Ascending aorta (tissue), 2 donors: ENCODE measurements around the gene PMP22. TPM values are rescaled to one million over a fixed set of nuclear protein-coding genes. Genes with fewer than 3 reads are reported as not detected.
A peak's percentile ranks its signal among the peaks of the same experiment; 100 is the strongest.

Source experiments
- DNase-seq, 2 donors: peaks; one replicate each; pipeline ENCODE4 v3.0.0-alpha.2; 2019; ENCODE audit warnings: low spot score in 2 of 2
- H3K27ac ChIP-seq, 2 donors: fragments of 200-600 bp; sonication (generic); one replicate each; pipeline ENCODE4 v1.5.1; 2016 to 2017; ENCODE audit warnings: mild to moderate bottlenecking in 1 of 2
- H3K27me3 ChIP-seq: fragments of 200-600 bp; sonication (generic); one replicate; pipeline ENCODE4 v1.5.1; 2017
- H3K36me3 ChIP-seq, 2 donors: fragments of 200-600 bp; sonication (generic); one replicate each; pipeline ENCODE4 v1.5.1; 2016
- H3K4me1 ChIP-seq, 2 donors: fragments of 200-600 bp; sonication (generic); one replicate each; pipeline ENCODE4 v1.5.1; 2016 to 2017; ENCODE audit warnings: mild to moderate bottlenecking in 1 of 2
- H3K4me3 ChIP-seq, 2 donors: fragments of 200-600 bp; sonication (generic); one replicate each; pipeline ENCODE4 v1.5.1; 2016 to 2017; ENCODE audit warnings: mild to moderate bottlenecking in 1 of 2
- H3K9me3 ChIP-seq, 2 donors: fragments of 200-600 bp; sonication (generic); one replicate each; pipeline ENCODE4 v1.5.1; 2016
- intact Hi-C: fragments of 100-400 bp; cut with DNase I; formaldehyde crosslinking; loops from one replicate; pipeline ENCODE4 v1.15.1; 2023
- total RNA-seq: library from RNA; depleted of rRNA; stranded (reverse); fragments of >200 nt; gene quantifications from one replicate; pipeline ENCODE4 v1.1.0, GENCODE V29; 2016
- TF ChIP-seq, protein P1 (sequence below), 3 experiments: fragments of 200-600 bp in 2 of 3; fragments of 450-650 bp in 1 of 3; sonication (generic) in 2 of 3; IDR thresholded peaks; one replicate each; pipeline ENCODE4 v1.5.1; 2016 to 2019; ENCODE audit warnings: antibody characterized with exemption in 3 of 3, mild to moderate bottlenecking in 1 of 3, moderate library complexity in 1 of 3

Gene PMP22
- total RNA-seq, 1 donor from 2014 or later: 199 TPM

DNA sequence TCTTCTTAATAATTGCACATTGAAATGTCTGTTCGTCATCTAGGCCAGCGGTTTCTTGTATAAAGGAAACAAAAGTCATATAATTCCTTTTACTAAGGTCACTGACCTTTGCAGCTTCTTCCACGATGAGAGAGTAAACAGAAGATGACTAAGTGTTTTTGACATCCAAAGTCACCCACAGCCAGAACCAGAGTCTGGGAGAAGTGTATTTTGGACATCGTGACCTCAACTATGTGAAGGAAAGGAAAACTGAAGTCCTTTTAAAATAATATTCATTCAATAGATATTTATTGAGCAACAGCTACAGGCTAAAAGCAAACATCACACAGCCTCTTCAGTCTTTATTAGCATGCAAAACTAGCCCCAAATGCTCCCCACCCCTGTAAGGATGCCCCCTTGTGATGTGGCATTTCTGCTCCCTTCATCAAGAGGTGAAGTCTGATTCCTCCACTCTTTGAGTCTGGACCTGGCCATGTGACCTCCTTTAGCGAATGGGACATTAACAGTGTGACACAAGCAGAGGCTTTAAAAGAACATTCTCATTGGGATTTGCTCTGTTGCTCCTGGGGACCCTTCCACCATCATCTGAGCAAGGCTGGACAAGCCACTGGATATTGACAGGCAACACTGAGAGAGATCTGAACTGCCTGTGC is 8.1 kb upstream of the PMP22 start:
- Histone ChIP-seq H3K36me3 (no peaks in the 10 kb centered on the region), H3K4me3 (no peak overlapping the region), H3K27ac (no peak overlapping the region), H3K4me1 (no peaks in the 10 kb centered on the region), H3K27me3 (no peaks in the 10 kb centered on the region), H3K9me3 (no peaks in the 10 kb centered on the region)
- DNase-seq: peak in 1 of 2 donors; percentile 48
- intact Hi-C loops: no loop called here
- TF ChIP-seq, protein P1, sequence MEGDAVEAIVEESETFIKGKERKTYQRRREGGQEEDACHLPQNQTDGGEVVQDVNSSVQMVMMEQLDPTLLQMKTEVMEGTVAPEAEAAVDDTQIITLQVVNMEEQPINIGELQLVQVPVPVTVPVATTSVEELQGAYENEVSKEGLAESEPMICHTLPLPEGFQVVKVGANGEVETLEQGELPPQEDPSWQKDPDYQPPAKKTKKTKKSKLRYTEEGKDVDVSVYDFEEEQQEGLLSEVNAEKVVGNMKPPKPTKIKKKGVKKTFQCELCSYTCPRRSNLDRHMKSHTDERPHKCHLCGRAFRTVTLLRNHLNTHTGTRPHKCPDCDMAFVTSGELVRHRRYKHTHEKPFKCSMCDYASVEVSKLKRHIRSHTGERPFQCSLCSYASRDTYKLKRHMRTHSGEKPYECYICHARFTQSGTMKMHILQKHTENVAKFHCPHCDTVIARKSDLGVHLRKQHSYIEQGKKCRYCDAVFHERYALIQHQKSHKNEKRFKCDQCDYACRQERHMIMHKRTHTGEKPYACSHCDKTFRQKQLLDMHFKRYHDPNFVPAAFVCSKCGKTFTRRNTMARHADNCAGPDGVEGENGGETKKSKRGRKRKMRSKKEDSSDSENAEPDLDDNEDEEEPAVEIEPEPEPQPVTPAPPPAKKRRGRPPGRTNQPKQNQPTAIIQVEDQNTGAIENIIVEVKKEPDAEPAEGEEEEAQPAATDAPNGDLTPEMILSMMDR (IDR thresholded peaks at IDR 0.05): no peak

DNA sequence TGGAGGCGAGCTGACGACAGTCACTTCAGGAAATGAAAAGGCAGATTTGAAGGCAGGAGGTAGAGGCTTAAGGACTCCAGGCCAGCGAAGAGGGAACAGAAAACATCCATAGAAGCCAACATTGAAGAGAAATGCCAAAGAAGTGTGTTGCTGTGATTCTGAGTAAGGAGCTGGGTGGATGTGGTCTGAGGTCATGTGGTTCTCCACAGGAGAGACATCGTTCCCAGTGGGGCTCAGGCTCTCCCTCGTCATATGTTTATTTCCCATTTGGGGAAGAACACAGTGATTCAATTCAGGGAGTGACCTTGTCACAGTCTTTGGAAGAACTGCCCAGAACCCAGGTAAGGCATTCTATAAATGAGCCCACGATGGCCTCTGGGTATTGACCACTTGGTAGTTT is 6.6 kb upstream of the PMP22 start:
- intact Hi-C loops: no loop called here
- Histone ChIP-seq H3K27ac (no peak overlapping the region), H3K4me1 (no peaks in the 10 kb centered on the region), H3K27me3 (no peaks in the 10 kb centered on the region), H3K9me3 (no peaks in the 10 kb centered on the region), H3K36me3 (no peaks in the 10 kb centered on the region), H3K4me3 (no peak overlapping the region)
- DNase-seq: peak in 1 of 2 donors; percentile 42
- TF ChIP-seq, protein P1 (IDR thresholded peaks at IDR 0.05): no peak

DNA sequence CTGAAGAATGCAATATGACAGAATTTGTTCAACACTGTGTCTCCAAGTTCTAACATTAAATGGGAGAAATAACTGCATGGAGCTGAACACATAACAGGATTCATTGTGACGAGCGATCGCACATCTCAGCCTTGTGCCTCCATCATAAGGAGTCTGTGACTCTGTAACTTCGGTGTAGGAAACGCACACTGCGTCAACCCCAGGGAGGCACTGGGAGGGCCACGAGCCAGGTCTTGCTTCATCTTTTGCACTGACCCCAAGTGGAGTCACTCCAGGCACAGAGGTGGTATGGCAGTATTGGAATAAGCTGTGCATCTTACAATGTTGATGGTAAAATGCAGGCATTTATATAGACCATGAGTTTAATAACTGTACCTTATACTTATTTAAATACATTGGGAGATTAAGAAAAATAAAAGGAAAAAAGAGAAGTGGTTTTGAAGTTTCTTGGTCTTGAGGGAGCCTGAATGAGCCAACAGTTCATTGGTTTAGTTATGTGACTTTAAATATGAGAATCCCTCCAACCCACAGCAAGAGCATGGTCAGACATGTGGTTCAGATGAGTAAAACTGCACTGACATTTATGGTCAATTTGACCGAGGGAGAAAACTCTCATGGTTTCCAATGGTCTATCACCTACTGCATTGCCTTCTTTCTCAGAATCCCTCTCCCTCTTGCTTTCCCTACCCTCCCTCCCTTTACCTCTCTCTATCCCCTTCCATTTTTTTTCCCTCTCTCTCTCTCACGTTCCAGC is 5.7 kb upstream of the PMP22 start:
- Histone ChIP-seq H3K27me3 (no peaks in the 10 kb centered on the region), H3K4me1 (no peaks in the 10 kb centered on the region), H3K36me3 (no peaks in the 10 kb centered on the region), H3K9me3 (no peaks in the 10 kb centered on the region), H3K4me3 (no peak overlapping the region), H3K27ac (no peak overlapping the region)
- DNase-seq: peak in 1 of 2 donors; percentile 51
- TF ChIP-seq, protein P1 (IDR thresholded peaks at IDR 0.05): no peak
- intact Hi-C loops: no loop called here

DNA sequence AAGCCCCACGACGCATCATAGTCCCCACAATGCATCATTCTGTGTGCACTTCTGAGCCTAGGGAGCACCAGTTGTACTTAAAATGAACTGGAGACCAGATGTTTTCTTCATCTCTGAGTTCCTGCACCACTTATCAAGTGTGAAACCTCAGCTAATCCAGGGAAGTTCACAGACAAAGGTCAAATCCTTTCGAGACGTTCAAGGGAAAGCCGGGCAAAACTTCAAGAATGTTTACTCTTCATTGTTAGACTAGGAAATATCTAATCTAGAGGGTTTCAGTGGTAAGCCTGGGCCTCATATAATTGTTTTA is 4.6 kb upstream of the PMP22 start:
- Histone ChIP-seq H3K4me1 (peaks cover 0 to 2% of the 10 kb centered on the region in 2 donors), H3K36me3 (no peaks in the 10 kb centered on the region), H3K4me3 (no peak overlapping the region), H3K27ac (no peak overlapping the region), H3K27me3 (no peaks in the 10 kb centered on the region), H3K9me3 (no peaks in the 10 kb centered on the region)
- DNase-seq: no peak
- TF ChIP-seq, protein P1 (IDR thresholded peaks at IDR 0.05): no peak
- intact Hi-C loops: no loop called here

DNA sequence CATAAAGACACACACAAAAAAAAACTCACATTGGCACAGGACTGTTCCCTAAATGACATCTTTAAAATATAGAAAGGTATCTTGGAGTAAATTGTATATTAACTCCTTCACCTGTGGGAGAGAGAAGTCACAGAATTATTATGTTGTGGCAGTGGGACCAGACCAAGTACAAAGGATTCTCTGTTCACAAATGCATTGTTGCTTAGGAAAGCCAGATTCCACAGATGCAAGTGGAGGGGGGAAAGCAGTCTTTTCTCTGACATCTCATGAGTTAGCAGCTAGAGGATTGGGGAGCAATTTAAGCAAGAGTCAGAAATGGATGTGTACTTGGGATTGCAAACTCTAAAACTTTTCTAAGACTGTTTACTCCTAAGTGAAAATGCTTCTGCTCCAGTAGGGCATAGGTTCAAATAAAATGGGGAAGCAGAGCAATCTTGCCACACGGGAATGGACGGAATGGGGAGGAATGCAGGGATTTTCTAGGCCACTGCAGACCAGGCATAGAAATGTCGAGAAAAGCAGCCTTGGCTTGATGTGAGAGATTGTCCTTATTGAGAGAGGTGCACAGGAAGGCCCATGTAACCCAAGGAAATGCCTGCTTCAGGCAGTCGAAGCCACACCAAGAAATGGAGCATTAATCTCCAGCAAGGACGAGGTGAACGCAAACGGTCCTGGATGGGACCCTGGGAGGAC is 4.1 kb upstream of the PMP22 start:
- Histone ChIP-seq H3K9me3 (no peaks in the 10 kb centered on the region), H3K4me1 (peaks cover 0 to 2% of the 10 kb centered on the region in 2 donors), H3K27ac (no peak overlapping the region), H3K4me3 (no peak overlapping the region), H3K36me3 (no peaks in the 10 kb centered on the region), H3K27me3 (no peaks in the 10 kb centered on the region)
- intact Hi-C loops: no loop called here
- TF ChIP-seq, protein P1 (IDR thresholded peaks at IDR 0.05): no peak
- DNase-seq: no peak
